Keratinocyte (primary cell): ENCODE measurements around the gene VPS52.
"Not testable (repeated sequence)": the region's sequence is repeated elsewhere in the genome, so short reads cannot be mapped to it uniquely, and the experiment has no call there.

Experiments
- CTCF ChIP-seq, 3 experiments: IDR thresholded peaks in 1 of 3; conservative IDR thresholded peaks in 1 of 3; optimal IDR thresholded peaks in 1 of 3; 2 replicates in 2 of 3; 3 replicates in 1 of 3; pipeline versions ENCODE3 to v1.5.1; 2011; ENCODE audit warnings: low read length in 3 of 3, mild to moderate bottlenecking in 3 of 3, moderate library complexity in 2 of 3, control low read depth in 1 of 3, inconsistent platforms in 1 of 3; ENCODE audit not compliant: insufficient read depth in 2 of 3; ENCODE audit errors: extremely low read depth in 1 of 3
- EZH2 ChIP-seq: IDR thresholded peaks from one replicate; pipeline ENCODE4 v1.6.1; 2012; ENCODE audit warnings: inconsistent platforms, mild to moderate bottlenecking, low read length, moderate library complexity

- TF ChIP-seq CTCF (optimal IDR thresholded peaks at IDR 0.05 in 1 of 3, IDR thresholded peaks at IDR 0.05 in 1 of 3, conservative IDR thresholded peaks at IDR 0.05 in 1 of 3; ENCODE audit: extremely low read depth in 1 of 3, insufficient read depth in 2 of 3, low read length in 3 of 3); EZH2: not testable (repeated sequence)
These were observed 45.1 kb downstream of the VPS52 start for GRCh38 chr6:33226503-33227120.
